Ascending aorta (tissue), 2 donors: ENCODE data around the gene FREM3. TPM values are rescaled to one million over a fixed set of nuclear protein-coding genes. Genes with fewer than 3 reads are reported as not detected.

ENCODE experiments used
- DNase-seq, 2 donors: peaks; one replicate each; pipeline ENCODE4 v3.0.0-alpha.2; 2019; ENCODE audit warnings: low spot score in 2 of 2
- H3K27ac ChIP-seq, 2 donors: fragments of 200-600 bp; sonication (generic); one replicate each; pipeline ENCODE4 v1.5.1; 2016 to 2017; ENCODE audit warnings: mild to moderate bottlenecking in 1 of 2
- H3K27me3 ChIP-seq: fragments of 200-600 bp; sonication (generic); one replicate; pipeline ENCODE4 v1.5.1; 2017
- H3K36me3 ChIP-seq, 2 donors: fragments of 200-600 bp; sonication (generic); one replicate each; pipeline ENCODE4 v1.5.1; 2016
- H3K4me1 ChIP-seq, 2 donors: fragments of 200-600 bp; sonication (generic); one replicate each; pipeline ENCODE4 v1.5.1; 2016 to 2017; ENCODE audit warnings: mild to moderate bottlenecking in 1 of 2
- H3K4me3 ChIP-seq, 2 donors: fragments of 200-600 bp; sonication (generic); one replicate each; pipeline ENCODE4 v1.5.1; 2016 to 2017; ENCODE audit warnings: mild to moderate bottlenecking in 1 of 2
- H3K9me3 ChIP-seq, 2 donors: fragments of 200-600 bp; sonication (generic); one replicate each; pipeline ENCODE4 v1.5.1; 2016
- intact Hi-C: fragments of 100-400 bp; cut with DNase I; formaldehyde crosslinking; loops from one replicate; pipeline ENCODE4 v1.15.1; 2023
- total RNA-seq: library from RNA; depleted of rRNA; stranded (reverse); fragments of >200 nt; gene quantifications from one replicate; pipeline ENCODE4 v1.1.0, GENCODE V29; 2016
- TF ChIP-seq, protein P1 (sequence below), 3 experiments: fragments of 200-600 bp in 2 of 3; fragments of 450-650 bp in 1 of 3; sonication (generic) in 2 of 3; IDR thresholded peaks; one replicate each; pipeline ENCODE4 v1.5.1; 2016 to 2019; ENCODE audit warnings: antibody characterized with exemption in 3 of 3, mild to moderate bottlenecking in 1 of 3, moderate library complexity in 1 of 3

FREM3 gene
- total RNA-seq, 1 donor from 2014 or later: not detected

DNA sequence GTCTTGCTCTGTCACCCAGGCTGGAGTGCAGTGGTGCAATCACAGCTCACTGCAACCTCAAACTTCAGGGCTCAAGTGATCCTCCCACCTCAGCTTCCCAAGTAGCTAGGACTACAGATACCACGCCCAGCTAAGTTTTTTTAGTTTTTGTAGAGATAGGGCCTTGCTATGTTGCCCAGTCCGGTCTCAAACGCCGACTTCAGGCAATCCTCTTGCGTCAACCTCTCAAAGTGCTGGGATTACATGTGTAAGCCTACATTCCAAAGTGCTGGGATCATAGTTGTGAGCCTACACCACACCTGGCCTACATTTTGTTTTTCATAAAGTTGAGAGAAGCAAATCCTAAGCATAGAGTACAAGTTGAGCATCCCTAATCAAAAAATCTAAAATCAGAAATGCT lies 144.8 kb downstream of the FREM3 start:
- no peaks in the 10 kb centered on the region for H3K4me1 ChIP-seq
- TF ChIP-seq, protein P1, sequence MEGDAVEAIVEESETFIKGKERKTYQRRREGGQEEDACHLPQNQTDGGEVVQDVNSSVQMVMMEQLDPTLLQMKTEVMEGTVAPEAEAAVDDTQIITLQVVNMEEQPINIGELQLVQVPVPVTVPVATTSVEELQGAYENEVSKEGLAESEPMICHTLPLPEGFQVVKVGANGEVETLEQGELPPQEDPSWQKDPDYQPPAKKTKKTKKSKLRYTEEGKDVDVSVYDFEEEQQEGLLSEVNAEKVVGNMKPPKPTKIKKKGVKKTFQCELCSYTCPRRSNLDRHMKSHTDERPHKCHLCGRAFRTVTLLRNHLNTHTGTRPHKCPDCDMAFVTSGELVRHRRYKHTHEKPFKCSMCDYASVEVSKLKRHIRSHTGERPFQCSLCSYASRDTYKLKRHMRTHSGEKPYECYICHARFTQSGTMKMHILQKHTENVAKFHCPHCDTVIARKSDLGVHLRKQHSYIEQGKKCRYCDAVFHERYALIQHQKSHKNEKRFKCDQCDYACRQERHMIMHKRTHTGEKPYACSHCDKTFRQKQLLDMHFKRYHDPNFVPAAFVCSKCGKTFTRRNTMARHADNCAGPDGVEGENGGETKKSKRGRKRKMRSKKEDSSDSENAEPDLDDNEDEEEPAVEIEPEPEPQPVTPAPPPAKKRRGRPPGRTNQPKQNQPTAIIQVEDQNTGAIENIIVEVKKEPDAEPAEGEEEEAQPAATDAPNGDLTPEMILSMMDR (IDR thresholded peaks at IDR 0.05): no peak
- peaks cover 6 to 32% of the 10 kb centered on the region in 2 donors for H3K36me3 ChIP-seq
- no peak for DNase-seq
- H3K27ac ChIP-seq: no peak overlapping the region
- H3K4me3 ChIP-seq: no peak overlapping the region
- intact Hi-C loops: loop anchor here (10.0 kb wide), 1 partner anchor 349 kb away; the partner anchor contains the start of gene GYPE
- no peaks in the 10 kb centered on the region for H3K27me3 ChIP-seq
- H3K9me3 ChIP-seq: no peaks in the 10 kb centered on the region

DNA sequence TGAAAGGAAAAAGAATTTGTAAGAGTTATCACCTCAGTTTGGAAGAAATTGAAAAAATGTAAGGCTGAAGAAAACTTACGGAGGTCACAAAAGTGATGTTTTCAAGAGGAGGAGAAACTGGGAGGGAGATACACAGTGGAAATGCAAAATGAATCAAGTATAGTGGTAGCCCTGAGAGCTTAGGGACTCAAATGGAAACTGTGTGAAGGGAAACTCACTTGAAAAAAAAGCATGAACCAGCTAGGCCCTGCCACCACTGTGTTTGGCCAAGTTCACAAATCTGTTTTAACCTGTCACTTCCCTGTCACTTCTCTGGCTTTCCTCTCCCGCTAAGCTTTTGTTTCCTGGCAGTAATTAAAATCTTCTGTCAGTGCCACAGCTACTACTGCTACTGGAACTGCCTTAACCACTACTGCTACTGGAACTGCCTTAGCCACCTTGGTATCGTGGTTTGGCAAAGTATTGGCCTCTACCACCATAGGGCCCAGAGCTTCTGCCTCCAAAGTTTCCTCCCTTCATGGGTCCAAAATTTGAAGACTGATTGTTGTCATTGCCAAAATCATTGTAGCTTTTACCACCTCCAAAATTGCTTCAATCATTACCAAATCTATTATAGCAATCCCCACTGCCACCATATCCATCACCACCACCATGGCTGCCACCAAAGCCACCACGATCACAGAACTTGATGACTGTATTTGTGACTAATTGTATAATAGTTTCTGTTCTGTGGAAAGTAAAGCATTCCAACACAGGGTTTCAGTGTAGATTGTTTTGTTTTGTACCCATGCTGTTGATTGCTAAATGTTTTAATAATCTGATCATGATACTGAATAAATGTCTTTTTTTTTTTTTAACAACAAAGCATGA lies 145.5 kb downstream of the FREM3 start:
- peaks cover 6 to 39% of the 10 kb centered on the region in 2 donors for H3K36me3 ChIP-seq
- intact Hi-C loops: loop anchor here (10.0 kb wide), 1 partner anchor 350 kb away; the partner anchor contains the start of gene GYPE
- H3K4me3 ChIP-seq: no peak overlapping the region
- H3K27ac ChIP-seq: no peak overlapping the region
- no peak for DNase-seq
- no peaks in the 10 kb centered on the region for H3K4me1 ChIP-seq
- H3K27me3 ChIP-seq: no peaks in the 10 kb centered on the region
- TF ChIP-seq, protein P1 (IDR thresholded peaks at IDR 0.05): no peak
- H3K9me3 ChIP-seq: no peaks in the 10 kb centered on the region

DNA sequence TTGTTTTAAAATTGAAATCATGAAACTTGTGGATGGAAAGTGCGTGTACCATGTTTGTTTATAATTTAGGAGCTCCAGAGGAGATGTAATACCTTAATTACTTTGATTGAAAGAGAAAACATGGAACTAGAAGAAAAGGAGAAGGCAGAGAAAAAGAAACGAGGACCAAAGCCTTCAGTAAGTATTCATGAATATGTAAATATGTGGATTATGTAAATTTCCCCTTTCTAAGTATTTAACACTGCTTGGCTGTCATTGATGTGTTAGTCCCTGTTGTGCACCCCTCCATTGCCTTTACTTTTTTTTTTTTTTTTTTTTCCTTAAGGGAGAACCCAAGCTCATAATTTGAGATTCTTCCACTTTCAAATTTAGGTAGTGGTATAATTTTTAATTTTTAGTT lies 150.5 kb downstream of the FREM3 start:
- no peak for DNase-seq
- intact Hi-C loops: loop anchor here (10.0 kb wide), 1 partner anchor 355 kb away; the partner anchor contains the start of gene GYPE
- H3K27ac ChIP-seq: no peak overlapping the region
- no peaks in the 10 kb centered on the region for H3K9me3 ChIP-seq
- TF ChIP-seq, protein P1 (IDR thresholded peaks at IDR 0.05): no peak
- H3K27me3 ChIP-seq: no peaks in the 10 kb centered on the region
- H3K36me3 ChIP-seq: peaks cover 41 to 87% of the 10 kb centered on the region in 2 donors
- H3K4me1 ChIP-seq: no peaks in the 10 kb centered on the region
- H3K4me3 ChIP-seq: no peak overlapping the region

DNA sequence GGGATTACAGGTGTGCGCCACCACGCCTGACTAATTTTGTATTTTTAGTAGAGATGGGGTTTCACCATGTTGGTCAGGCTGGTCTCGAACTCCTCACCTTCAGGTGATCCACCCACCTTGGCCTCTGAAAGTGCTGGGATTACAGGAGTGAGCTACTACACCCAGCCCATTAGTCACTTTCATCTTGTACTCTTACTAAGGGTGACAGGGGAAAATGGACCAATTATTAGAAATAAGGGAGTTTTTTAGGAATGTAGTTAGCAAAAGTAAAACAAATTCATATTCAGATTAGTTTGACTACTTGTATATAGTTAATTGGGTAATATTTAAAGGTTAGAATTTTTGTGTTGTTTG lies 160.8 kb downstream of the FREM3 start:
- H3K4me1 ChIP-seq: no peaks in the 10 kb centered on the region
- H3K9me3 ChIP-seq: no peaks in the 10 kb centered on the region
- TF ChIP-seq, protein P1 (IDR thresholded peaks at IDR 0.05): no peak
- H3K36me3 ChIP-seq: peaks cover 82 to 89% of the 10 kb centered on the region in 2 donors
- intact Hi-C loops: no loop called here
- H3K27me3 ChIP-seq: no peaks in the 10 kb centered on the region
- no peak overlapping the region for H3K27ac ChIP-seq
- no peak overlapping the region for H3K4me3 ChIP-seq
- no peak for DNase-seq

DNA sequence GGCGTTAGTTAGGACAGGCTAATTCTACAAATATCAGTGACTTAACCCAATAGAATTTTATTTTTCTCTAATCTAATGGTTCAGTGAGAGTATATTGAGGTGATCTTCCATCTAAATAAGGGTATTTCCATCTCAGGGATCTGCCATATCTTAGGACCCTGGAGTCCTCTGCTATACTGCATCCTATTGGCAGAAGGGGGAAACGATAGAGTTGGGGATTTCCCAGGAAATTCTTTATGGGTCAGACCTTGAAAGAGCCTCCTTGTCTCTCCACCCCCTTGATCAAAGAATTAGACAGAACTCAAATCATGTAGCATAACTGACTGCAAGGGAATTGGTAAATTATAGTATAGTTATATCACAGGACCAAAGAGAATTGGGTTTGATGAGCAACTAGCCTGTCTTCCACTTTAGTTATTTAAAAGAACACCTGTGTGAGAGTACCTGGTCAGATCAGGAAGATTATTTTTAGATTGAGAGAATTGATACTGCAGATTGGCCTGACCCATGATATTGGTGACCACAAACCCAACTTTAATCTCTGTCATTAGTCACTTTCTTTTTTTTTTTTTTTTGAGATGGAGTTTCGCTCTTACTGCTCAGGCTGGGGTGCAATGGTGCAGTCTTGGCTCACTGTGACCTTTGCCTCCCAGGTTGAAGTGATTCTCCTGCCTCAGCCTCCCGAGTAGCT lies 161.4 kb downstream of the FREM3 start:
- no peak overlapping the region for H3K4me3 ChIP-seq
- peaks cover 81 to 91% of the 10 kb centered on the region in 2 donors for H3K36me3 ChIP-seq

More for the DNA sequence above, 161.4 kb downstream of the FREM3 start:
- no peaks in the 10 kb centered on the region for H3K4me1 ChIP-seq
- H3K9me3 ChIP-seq: no peaks in the 10 kb centered on the region
- TF ChIP-seq, protein P1 (IDR thresholded peaks at IDR 0.05): no peak
- no peak overlapping the region for H3K27ac ChIP-seq
- no peaks in the 10 kb centered on the region for H3K27me3 ChIP-seq
- DNase-seq: no peak
- intact Hi-C loops: no loop called here
